K562 (cell line): ENCODE results near the gene SETDB2. TPM values are rescaled to one million over a fixed set of nuclear protein-coding genes. Genes with fewer than 3 reads are reported as not detected.

Experiments
- ATAC-seq: fragments of 200-7000 bp; cut with Tn5 transposase; 3 replicates; pipeline ENCODE4 v1.9.1; 2020; ENCODE audit warnings: moderate library complexity
- BruUV-seq: library from RNA; stranded (reverse); fragments of 400-500 nt; replicated peaks from 2 replicates; lab custom pipeline; 2021; lab: Mats Ljungman, UMichigan
- CTCF ChIA-PET: fragments of 300-600 bp; formaldehyde crosslinking; extraction: SDS; loops from one replicate; lab custom pipeline; 2021; ENCODE audit warnings: low intra/inter-chr PET ratio; lab: Yijun Ruan, JAX
- POLR2A ChIA-PET: fragments of 300-600, 350-650 bp; sonication (Branson Sonifier 250); formaldehyde crosslinking; extraction: SDS; loops from one replicate; lab custom pipeline; 2021; ENCODE audit warnings: antibody characterized with exemption, inconsistent platforms; lab: Yijun Ruan, JAX
- DNase-seq, 4 experiments: peaks; one replicate each; pipeline versions ENCODE4 v3.0.0 to v3.0.0-alpha.2; 2011 to 2018; ENCODE audit warnings: low spot score in 3 of 4, mixed read lengths in 3 of 4; ENCODE audit errors: extremely low read depth in 1 of 4
- FAIRE-seq: peaks from 2 replicates; lab custom pipeline; 2011; peaks lifted over from hg19 to GRCh38; lab: Jason Lieb, UNC
- H2AFZ ChIP-seq: 2 replicates; pipeline ENCODE4 v1.6.0; 2011; ENCODE audit warnings: low read depth, low read length, control low read depth, inconsistent platforms
- H3K27ac ChIP-seq: fragments of 200-600 bp; 3 replicates; pipeline ENCODE4 v1.8.0; 2011; ENCODE audit warnings: low read depth, mild to moderate bottlenecking, control low read depth, inconsistent platforms, low read length, moderate library complexity, mixed read lengths; ENCODE audit errors: extremely low read depth
- H3K27me3 ChIP-seq, 2 experiments: fragments of 300-600 bp in 1 of 2; 2 replicates in 1 of 2; 3 replicates in 1 of 2; pipeline versions ENCODE4 v1.6.0 to v1.8.0; 2011; ENCODE audit warnings: inconsistent platforms in 2 of 2, low read length in 2 of 2, mild to moderate bottlenecking in 1 of 2, mixed read lengths in 1 of 2, moderate library complexity in 1 of 2; ENCODE audit not compliant: control insufficient read depth in 2 of 2, insufficient read depth in 2 of 2
- H3K36me3 ChIP-seq: fragments of 300-600 bp; 3 replicates; pipeline ENCODE4 v1.8.0; 2011; ENCODE audit warnings: mild to moderate bottlenecking, low read length, inconsistent platforms; ENCODE audit not compliant: control insufficient read depth, insufficient read depth
- H3K4me1 ChIP-seq, 2 experiments: fragments of 200-600 bp in 1 of 2; replicated peaks in 1 of 2; 2 replicates in 1 of 2; 3 replicates in 1 of 2; pipeline versions ENCODE4 v1.5.1 to v1.8.0; 2011; ENCODE audit warnings: inconsistent platforms in 2 of 2, low read length in 2 of 2, mild to moderate bottlenecking in 1 of 2, mixed read lengths in 1 of 2, moderate library complexity in 1 of 2; ENCODE audit not compliant: control insufficient read depth in 2 of 2, insufficient read depth in 2 of 2
- H3K4me2 ChIP-seq: 2 replicates; pipeline ENCODE4 v1.6.1; 2011; ENCODE audit warnings: low read length, control low read depth, inconsistent platforms, mixed read lengths; ENCODE audit not compliant: insufficient read depth
- H3K4me3 ChIP-seq: fragments of 200-600 bp; sonication (generic), shearing (Covaris generic); 2 replicates; pipeline ENCODE4 v1.5.1; 2016; ENCODE audit warnings: control low read depth, inconsistent platforms
- H3K79me2 ChIP-seq: fragments of 200-600 bp; 3 replicates; pipeline ENCODE4 v1.8.0; 2011; ENCODE audit warnings: low read length, inconsistent platforms; ENCODE audit not compliant: control insufficient read depth, insufficient read depth
- H3K9ac ChIP-seq, 2 experiments: 2 replicates each; pipeline versions ENCODE4 v1.6.0 to v1.6.1; 2011; ENCODE audit warnings: low read depth in 2 of 2, low read length in 2 of 2, control low read depth in 1 of 2, inconsistent platforms in 1 of 2, mild to moderate bottlenecking in 1 of 2, mixed read lengths in 1 of 2; ENCODE audit not compliant: insufficient read depth in 1 of 2
- H3K9me1 ChIP-seq: one replicate; pipeline ENCODE4 v1.6.0; 2011; ENCODE audit warnings: inconsistent platforms, mild to moderate bottlenecking, low read length, moderate library complexity; ENCODE audit not compliant: control insufficient read depth, insufficient read depth
- H3K9me3 ChIP-seq: replicated peaks from 2 replicates; pipeline ENCODE4 v1.5.1; 2011; ENCODE audit warnings: low read depth, low read length, inconsistent platforms; ENCODE audit not compliant: control insufficient read depth, insufficient read depth
- H4K20me1 ChIP-seq: replicated peaks from 2 replicates; pipeline ENCODE4 v1.6.1; 2011; ENCODE audit warnings: low read length, inconsistent platforms, mixed read lengths; ENCODE audit not compliant: control insufficient read depth, insufficient read depth
- FOS ChIP-seq: IDR thresholded peaks from 3 replicates; pipeline ENCODE4 v1.6.1; 2011; ENCODE audit not compliant: insufficient read length; ENCODE audit errors: extremely low read depth
- MEIS2 ChIP-seq: fragments of 450-650 bp; IDR thresholded peaks from 2 replicates; pipeline ENCODE4 v1.6.1; 2014; ENCODE audit warnings: mild to moderate bottlenecking; ENCODE audit not compliant: partially characterized antibody
- TCF7L2 ChIP-seq: fragments of 150-350 bp; IDR thresholded peaks from 2 replicates; pipeline ENCODE4 v1.6.1; 2016; ENCODE audit warnings: low read depth, mild to moderate bottlenecking, low read length, moderate library complexity
- WGBS: fragments of 100-300 bp; shearing (Covaris generic); methylation state at CpG from one replicate; pipeline ENCODE4 v1.1.6; 2016; ENCODE audit warnings: low coverage, mixed read lengths; ENCODE audit not compliant: insufficient coverage; ENCODE audit errors: missing lambda C conversion rate; 5-methylcytosine and 5-hydroxymethylcytosine counted together
- in situ Hi-C: fragments of 300-500 bp; cut with MboI; formaldehyde crosslinking; loops from 4 replicates; pipeline ENCODE4 v1.15.0; 2018; ENCODE audit warnings: inconsistent platforms, mixed read lengths
- intact Hi-C: fragments of 100-400 bp; cut with micrococcal nuclease; formaldehyde crosslinking; loops from 2 replicates; pipeline ENCODE4 v1.14.2; 2022
- polyA plus RNA-seq, 8 experiments: library from polyadenylated mRNA; depleted of rRNA in 4 of 8; stranded (reverse) in 5 of 8; unstranded in 3 of 8; fragments of >200 nt; fragmentation: Nextera tagmentation in 2 of 8; fragmentation: Illumina TruSeq in 1 of 8; extraction: Ambion mirVana in 2 of 8; extraction: Trizol in 1 of 8; gene quantifications; 2 replicates each; pipeline versions ENCODE4 v1.2.1 to v1.2.3, GENCODE V29; 2011 to 2014; ENCODE audit warnings: inconsistent platforms in 1 of 8, missing spikeins in 1 of 8
- total RNA-seq, 7 experiments: library from RNA; depleted of rRNA in 6 of 7; stranded (reverse); fragments of >200 nt in 6 of 7; fragmentation: Illumina TruSeq in 2 of 7; extraction: Trizol in 2 of 7; gene quantifications; 2 replicates each; pipeline versions ENCODE4 v1.2.1 to v1.2.3, GENCODE V29; 2011 to 2021; ENCODE audit warnings: low replicate concordance in 1 of 7
- TF ChIP-seq, protein P1 (sequence below): fragments of 250-450 bp; sonication (Bioruptor Pico); IDR thresholded peaks from 2 replicates; pipeline ENCODE4 v1.8.0; 2022; ENCODE audit warnings: moderate library complexity, mild to moderate bottlenecking, inconsistent platforms
- TF ChIP-seq, protein P2 (sequence below): fragments of 450-650 bp; formaldehyde crosslinking; IDR thresholded peaks from 2 replicates; pipeline ENCODE4 v1.4.0; 2020; ENCODE audit warnings: mild to moderate bottlenecking, moderate library complexity
- TF ChIP-seq, protein P3 (sequence below): IDR thresholded peaks from 2 replicates; pipeline ENCODE4 v1.6.1; 2011; ENCODE audit not compliant: insufficient read length; ENCODE audit errors: extremely low read depth
- TF ChIP-seq, protein P4 (sequence below): fragments of 200-800 bp; sonication (Bioruptor generic); IDR thresholded peaks from 2 replicates; pipeline ENCODE4 v1.6.1; 2016; ENCODE audit warnings: missing genetic modification characterization, missing compliant biosample characterization
- TF ChIP-seq, protein P5 (sequence below): IDR thresholded peaks from 3 replicates; pipeline ENCODE4 v1.6.1; 2011; ENCODE audit warnings: borderline replicate concordance, mild to moderate bottlenecking, moderate library complexity; ENCODE audit not compliant: insufficient read length; ENCODE audit errors: extremely low read depth

Gene SETDB2
- total and polyA plus RNA-seq, 9 of the 15 experiments (the other 6 are each of a cell fraction or from before 2014, with no cell fraction given) = 1.0 to 9.0 (median 6.1) TPM

DNA sequence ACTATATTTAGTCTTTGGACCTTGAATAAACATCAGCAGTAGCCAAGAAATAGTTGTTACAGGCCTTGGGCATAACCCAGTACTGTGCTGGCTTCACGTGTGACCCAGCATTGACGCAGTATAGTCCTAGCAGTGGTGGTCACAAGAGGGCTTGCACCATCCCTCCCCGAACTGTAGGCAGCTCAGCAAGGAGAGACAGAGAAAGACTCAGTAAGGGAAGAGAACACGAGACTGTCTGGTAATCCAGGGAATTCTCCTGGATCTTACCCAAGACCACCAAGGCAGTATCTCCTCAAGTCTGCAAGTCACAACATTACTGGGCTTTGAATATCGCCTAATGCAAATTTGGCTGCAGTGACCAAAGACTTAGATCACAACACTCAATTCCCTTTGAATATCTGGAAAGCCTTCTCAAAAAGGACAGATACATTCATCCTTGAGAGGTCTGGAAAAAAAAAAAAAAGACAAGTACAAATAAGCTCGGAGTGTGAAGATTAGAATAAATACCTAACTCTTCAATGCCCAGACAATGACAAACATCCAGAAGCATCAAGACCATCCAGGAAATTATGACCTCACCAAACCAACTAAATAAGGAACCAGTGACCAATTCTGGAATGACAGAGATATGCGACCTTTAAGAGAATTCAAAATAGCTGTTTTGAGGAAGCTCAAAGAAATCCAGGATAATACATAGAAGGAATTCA is 39.9 kb upstream of the SETDB2 start:
- intact Hi-C loops (no loop called here), in situ Hi-C loops (no loop called here)
- H3K27ac ChIP-seq = no peak overlapping the region
- FAIRE-seq (no peak), ATAC-seq (no peak), DNase-seq (no peak)
- no peaks in the 10 kb centered on the region for H3K4me1 ChIP-seq
- WGBS = 44% methylated on average over 6 of the region's 7 CpGs
- H3K79me2 ChIP-seq = no peaks in the 10 kb centered on the region; the same call in 1 of the 3 replicates
- H3K4me3 ChIP-seq = no peak overlapping the region
- no peak overlapping the region for H2AFZ ChIP-seq
- no peak overlapping the region for H3K4me2 ChIP-seq
- 0 out of 2 replicates have a peak, but pooled peaks cover 3% of the 10 kb centered on the region for H3K9me3 ChIP-seq
- ChIA-PET CTCF (no interaction called here), POLR2A (no interaction called here)
- H4K20me1 ChIP-seq = no peaks in the 10 kb centered on the region
- no TSS peak for BruUV-seq
- H3K9ac ChIP-seq = no peak overlapping the region
- H3K9me1 ChIP-seq = no peaks in the 10 kb centered on the region
- H3K36me3 ChIP-seq = no peaks in the 10 kb centered on the region
- no peaks in the 10 kb centered on the region for H3K27me3 ChIP-seq
- TF ChIP-seq TCF7L2 (no peak), MEIS2 (no peak), FOS (no peak)
- TF ChIP-seq, protein P1, sequence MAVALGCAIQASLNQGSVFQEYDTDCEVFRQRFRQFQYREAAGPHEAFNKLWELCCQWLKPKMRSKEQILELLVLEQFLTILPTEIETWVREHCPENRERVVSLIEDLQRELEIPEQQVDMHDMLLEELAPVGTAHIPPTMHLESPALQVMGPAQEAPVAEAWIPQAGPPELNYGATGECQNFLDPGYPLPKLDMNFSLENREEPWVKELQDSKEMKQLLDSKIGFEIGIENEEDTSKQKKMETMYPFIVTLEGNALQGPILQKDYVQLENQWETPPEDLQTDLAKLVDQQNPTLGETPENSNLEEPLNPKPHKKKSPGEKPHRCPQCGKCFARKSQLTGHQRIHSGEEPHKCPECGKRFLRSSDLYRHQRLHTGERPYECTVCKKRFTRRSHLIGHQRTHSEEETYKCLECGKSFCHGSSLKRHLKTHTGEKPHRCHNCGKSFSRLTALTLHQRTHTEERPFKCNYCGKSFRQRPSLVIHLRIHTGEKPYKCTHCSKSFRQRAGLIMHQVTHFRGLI (CRISPR knock-in tag) = no peak
- TF ChIP-seq, protein P2, sequence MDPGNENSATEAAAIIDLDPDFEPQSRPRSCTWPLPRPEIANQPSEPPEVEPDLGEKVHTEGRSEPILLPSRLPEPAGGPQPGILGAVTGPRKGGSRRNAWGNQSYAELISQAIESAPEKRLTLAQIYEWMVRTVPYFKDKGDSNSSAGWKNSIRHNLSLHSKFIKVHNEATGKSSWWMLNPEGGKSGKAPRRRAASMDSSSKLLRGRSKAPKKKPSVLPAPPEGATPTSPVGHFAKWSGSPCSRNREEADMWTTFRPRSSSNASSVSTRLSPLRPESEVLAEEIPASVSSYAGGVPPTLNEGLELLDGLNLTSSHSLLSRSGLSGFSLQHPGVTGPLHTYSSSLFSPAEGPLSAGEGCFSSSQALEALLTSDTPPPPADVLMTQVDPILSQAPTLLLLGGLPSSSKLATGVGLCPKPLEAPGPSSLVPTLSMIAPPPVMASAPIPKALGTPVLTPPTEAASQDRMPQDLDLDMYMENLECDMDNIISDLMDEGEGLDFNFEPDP (CRISPR knock-in tag) = no peak
- TF ChIP-seq, protein P3, sequence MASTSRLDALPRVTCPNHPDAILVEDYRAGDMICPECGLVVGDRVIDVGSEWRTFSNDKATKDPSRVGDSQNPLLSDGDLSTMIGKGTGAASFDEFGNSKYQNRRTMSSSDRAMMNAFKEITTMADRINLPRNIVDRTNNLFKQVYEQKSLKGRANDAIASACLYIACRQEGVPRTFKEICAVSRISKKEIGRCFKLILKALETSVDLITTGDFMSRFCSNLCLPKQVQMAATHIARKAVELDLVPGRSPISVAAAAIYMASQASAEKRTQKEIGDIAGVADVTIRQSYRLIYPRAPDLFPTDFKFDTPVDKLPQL = no peak
- TF ChIP-seq, protein P4, sequence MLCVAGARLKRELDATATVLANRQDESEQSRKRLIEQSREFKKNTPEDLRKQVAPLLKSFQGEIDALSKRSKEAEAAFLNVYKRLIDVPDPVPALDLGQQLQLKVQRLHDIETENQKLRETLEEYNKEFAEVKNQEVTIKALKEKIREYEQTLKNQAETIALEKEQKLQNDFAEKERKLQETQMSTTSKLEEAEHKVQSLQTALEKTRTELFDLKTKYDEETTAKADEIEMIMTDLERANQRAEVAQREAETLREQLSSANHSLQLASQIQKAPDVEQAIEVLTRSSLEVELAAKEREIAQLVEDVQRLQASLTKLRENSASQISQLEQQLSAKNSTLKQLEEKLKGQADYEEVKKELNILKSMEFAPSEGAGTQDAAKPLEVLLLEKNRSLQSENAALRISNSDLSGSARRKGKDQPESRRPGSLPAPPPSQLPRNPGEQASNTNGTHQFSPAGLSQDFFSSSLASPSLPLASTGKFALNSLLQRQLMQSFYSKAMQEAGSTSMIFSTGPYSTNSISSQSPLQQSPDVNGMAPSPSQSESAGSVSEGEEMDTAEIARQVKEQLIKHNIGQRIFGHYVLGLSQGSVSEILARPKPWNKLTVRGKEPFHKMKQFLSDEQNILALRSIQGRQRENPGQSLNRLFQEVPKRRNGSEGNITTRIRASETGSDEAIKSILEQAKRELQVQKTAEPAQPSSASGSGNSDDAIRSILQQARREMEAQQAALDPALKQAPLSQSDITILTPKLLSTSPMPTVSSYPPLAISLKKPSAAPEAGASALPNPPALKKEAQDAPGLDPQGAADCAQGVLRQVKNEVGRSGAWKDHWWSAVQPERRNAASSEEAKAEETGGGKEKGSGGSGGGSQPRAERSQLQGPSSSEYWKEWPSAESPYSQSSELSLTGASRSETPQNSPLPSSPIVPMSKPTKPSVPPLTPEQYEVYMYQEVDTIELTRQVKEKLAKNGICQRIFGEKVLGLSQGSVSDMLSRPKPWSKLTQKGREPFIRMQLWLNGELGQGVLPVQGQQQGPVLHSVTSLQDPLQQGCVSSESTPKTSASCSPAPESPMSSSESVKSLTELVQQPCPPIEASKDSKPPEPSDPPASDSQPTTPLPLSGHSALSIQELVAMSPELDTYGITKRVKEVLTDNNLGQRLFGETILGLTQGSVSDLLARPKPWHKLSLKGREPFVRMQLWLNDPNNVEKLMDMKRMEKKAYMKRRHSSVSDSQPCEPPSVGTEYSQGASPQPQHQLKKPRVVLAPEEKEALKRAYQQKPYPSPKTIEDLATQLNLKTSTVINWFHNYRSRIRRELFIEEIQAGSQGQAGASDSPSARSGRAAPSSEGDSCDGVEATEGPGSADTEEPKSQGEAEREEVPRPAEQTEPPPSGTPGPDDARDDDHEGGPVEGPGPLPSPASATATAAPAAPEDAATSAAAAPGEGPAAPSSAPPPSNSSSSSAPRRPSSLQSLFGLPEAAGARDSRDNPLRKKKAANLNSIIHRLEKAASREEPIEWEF = no peak
- TF ChIP-seq, protein P5, sequence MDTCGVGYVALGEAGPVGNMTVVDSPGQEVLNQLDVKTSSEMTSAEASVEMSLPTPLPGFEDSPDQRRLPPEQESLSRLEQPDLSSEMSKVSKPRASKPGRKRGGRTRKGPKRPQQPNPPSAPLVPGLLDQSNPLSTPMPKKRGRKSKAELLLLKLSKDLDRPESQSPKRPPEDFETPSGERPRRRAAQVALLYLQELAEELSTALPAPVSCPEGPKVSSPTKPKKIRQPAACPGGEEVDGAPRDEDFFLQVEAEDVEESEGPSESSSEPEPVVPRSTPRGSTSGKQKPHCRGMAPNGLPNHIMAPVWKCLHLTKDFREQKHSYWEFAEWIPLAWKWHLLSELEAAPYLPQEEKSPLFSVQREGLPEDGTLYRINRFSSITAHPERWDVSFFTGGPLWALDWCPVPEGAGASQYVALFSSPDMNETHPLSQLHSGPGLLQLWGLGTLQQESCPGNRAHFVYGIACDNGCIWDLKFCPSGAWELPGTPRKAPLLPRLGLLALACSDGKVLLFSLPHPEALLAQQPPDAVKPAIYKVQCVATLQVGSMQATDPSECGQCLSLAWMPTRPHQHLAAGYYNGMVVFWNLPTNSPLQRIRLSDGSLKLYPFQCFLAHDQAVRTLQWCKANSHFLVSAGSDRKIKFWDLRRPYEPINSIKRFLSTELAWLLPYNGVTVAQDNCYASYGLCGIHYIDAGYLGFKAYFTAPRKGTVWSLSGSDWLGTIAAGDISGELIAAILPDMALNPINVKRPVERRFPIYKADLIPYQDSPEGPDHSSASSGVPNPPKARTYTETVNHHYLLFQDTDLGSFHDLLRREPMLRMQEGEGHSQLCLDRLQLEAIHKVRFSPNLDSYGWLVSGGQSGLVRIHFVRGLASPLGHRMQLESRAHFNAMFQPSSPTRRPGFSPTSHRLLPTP = no peak
